Fibroblast of skin of right biceps (primary cell): ENCODE results near the gene SERTAD2.

Experiments
- DNase-seq: peaks from one replicate; pipeline ENCODE4 v3.0.0-alpha.2; 2013

The SERTAD2 gene

GRCh38 chr2:64607381-64608304, 46.1 kb downstream of the SERTAD2 start:
- DNase-seq = no peak

DNA sequence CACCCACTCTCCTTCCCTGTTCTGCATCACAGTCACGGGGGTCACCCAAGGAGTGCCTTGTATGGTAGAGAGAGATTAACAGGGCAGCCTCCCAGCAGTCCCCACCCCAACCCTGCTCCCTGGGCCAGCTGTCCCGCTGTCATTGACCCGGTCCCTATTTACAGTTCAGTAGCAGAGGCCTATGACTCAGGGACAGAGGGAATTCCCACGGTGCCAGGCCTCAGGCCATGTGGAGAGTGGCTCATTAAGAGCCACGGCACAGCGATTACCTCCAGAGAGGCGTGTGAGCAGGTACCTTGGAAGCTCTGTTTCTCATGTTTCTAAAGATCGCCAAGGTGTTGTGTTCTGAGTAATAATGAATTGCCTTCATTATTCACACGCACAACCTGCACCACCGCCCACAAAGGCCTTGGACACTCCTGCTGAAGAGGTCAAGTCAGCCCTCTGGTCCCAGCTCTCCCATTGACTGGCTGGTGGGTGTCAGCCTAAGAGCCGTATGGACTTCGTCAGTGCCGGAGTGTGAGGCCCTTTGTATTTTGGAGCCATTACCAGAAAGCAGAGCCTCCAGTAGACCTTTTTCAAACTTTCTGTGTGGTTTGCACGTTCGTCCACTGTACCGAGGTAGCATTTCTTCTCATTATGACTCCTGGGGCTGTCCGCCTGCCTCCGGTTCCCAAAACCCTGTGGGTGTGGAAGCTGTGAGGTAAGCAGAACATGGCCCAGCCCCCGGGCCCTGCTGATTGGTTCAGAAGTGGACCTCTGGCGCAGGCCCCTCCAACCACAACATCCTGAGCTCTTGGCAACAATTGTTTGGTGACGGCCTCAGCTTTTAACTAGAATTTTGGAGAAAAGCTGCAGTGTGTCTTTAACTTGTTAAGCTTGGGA, 47.0 kb downstream of the SERTAD2 start:
- DNase-seq = peak; percentile 75

DNA sequence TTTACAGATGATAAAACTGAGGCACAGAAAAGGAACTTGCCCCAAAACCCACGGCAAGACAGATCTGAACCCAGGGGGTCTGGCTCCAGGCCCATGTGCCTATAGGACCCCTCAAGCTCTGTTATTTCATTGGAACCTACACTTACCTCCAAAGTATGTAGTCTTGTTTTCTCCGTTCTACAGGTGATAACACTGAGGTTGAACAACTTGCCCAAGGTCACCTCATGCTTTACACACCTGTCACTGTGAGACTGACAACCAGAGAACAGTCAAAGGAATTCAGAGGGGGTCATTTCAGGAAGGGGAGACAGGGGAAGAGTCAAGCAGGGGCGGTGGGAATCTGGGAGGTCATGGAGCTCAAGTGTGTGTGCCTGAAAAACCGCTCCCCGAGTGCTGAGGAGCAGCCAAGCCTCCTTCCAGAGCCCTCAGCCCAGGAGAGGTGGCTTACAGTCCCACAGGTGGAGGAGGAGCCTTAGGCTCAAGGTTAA, 47.7 kb downstream of the SERTAD2 start:
- DNase-seq = no peak

DNA sequence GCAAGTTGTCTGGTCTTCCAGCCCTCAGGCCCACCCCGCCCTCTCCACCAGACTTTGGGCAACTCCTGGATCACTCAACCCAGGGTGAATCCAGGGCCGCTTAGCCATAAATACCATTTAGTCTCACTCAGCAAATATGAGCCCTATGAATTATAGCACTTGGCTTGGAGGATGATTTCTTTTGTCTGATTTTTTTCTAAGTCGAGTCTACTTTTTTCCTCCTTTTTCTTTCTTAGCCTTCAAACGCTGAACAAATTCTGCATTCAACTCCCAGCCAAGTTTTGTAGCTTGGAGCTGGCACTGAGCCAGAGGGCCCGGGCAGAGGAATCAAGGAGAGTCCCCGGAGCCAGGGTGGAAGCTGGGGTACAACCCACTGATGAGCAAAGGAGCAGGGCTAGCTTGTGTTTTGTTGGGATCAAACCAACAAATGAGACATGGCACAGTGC, 48.7 kb downstream of the SERTAD2 start:
- peak; percentile 86 for DNase-seq

DNA sequence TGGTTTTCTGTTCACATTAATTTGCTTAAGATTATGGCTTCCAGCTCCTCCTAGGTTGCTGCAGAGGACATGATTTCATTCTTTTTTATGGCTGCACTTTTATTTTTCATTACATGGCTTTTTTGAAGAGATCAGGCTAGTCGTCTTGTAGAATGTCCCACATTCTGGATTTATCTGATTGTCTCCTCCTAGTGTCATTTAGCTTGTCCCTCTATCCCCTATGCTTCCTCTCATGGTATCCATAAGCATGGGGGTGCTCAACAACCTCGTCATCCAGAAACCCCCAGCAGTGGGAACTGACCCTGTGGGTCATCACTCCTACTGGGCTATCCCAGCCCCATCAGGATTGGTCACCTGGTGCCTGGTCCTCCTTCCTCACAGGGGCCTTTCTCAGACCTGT, 49.6 kb downstream of the SERTAD2 start:
- DNase-seq = no peak

DNA sequence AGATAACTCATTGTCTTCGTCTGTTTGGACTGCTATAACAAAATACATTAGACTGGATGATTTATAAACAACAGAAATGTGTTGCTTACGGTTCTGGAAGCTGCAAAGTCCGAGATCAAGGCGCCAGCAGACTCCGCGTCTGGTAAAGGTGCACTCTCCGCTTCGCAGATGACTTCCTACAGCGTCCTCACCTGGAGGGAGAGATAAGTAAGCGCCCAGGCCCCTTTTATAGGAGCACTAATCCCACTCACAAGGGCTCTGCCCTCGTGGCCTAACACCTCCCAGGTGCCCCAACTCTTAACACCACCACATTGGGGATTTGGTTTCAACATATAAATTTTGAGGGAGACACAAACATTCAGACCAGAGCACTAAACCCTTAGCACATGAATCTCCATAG, 51.3 kb downstream of the SERTAD2 start:
- no peak for DNase-seq

GRCh38 chr2:64601785-64602391, 51.8 kb downstream of the SERTAD2 start:
- no peak for DNase-seq

GRCh38 chr2:64601034-64601754, 52.5 kb downstream of the SERTAD2 start:
- DNase-seq = no peak

GRCh38 chr2:64599469-64599868, 54.2 kb downstream of the SERTAD2 start:
- no peak for DNase-seq

GRCh38 chr2:64598226-64598625, 55.5 kb downstream of the SERTAD2 start:
- no peak for DNase-seq

GRCh38 chr2:64595397-64596176, 58.1 kb downstream of the SERTAD2 start:
- DNase-seq = peak; percentile 46

DNA sequence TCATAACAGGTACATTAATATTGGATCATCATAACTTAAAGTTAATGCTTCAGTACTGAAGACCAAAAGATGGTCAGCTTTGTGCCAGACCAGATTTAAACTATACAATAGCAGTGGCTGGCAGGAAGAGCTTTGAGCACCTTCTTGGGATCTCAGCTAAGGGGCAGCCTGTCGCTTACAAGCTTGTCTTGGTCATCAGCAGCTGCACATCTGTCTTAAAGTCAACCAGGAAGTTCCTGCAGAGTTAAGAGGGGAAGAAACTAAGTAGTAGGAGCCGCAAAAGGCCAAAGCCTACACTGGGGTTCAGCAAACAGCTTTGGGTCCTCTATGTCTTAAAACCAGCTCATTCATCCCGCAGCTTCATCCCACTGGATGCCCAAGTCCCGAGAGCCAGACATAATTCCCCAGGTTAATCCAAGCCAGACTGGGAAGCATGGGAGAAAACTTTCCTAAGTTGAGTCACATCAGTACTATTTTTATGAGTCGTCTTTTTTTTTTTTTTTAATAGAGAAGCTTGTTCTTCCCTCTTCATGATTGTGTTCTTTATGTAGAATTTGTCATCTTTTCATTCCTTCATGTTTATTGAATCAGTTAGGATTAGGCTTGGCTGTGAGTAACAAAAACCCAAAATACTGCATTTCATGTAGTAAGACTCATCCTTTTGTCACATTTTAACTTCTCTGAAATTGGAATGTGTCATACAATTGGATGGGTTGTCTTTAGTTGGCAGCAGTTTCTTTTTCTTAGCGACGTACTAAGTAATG, 59.3 kb downstream of the SERTAD2 start:
- peak; percentile 93 for DNase-seq

DNA sequence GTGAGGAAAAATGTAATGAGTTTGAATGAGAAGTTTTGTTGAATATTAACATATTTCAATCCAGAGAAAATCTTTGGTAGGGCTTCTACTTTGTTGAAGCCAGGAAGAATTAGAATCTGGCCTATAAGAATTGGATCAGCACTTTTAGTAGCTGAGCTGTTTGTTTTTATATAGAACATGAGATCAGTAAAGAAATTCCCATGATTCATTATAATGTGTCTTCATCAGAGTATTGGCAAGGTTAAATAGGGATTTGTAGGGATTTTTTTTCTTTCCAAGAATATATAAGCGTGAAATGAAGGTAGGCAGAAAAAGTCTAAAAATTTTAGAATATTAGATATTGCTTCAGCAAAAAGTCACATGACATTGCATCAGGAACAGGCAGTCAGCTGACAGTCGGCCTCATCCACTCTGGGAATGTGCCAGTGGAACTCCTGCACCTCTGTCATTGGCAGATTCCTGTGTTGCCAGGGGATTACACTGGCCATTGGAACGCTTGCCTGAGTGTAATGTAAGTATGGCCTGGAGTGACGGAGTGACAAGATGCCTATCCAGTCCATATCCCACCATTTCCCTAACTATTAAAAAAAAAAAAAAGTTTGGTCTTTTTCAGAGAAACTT, 60.6 kb downstream of the SERTAD2 start:
- DNase-seq = peak; percentile 38

- no peak for DNase-seq
Observed at GRCh38 chr2:64591188-64591587, 62.5 kb downstream of the SERTAD2 start.

GRCh38 chr2:64587561-64587960, 66.2 kb downstream of the SERTAD2 start:
- DNase-seq = no peak

DNA sequence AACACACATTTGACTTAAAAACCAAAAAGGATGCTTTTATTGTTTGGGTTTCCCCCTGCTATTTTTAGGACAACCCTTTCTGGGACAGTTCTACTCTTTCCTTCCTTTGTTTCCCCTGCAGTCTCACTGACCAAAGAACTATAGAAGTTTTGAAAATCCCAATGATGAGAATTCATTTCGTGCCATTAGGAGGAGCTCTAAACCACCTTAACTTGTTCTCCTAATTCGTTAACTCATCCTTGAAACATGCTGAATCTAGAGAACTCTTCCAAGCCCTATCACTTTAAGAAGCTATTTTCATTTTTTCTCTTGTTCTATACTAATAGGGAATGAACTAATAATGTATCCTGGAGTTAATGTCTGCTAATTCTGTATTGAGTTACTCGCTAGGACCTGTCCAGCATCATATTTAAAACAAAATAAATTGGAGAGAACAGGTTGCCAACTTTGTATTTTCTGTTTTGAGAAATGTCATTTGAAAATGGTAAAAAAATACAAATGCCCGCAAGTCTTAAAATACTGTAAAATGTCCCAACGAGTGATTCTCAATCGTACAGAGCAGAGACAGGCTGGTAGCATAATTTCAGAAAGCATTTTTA, 66.7 kb downstream of the SERTAD2 start:
- DNase-seq = peak; percentile 65

DNA sequence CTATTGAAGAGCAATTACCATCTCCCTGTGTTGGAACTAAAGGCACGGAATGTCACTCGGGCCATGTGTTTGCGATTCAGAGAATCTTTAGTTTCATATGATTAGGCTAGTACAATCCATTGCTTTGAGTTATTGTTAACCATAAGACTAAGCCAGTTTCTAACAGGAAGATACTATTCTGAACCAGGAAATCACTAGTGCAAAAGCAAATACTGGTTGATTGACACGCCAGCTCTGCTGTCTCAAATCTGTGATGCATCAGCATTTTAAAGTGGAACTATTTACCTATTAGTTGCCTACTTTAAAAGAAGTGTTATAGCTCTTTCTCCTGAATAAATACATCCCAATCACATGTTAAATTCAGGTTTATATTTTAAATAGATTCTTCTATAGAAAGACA, 67.7 kb downstream of the SERTAD2 start:
- no peak for DNase-seq

- DNase-seq = no peak
Observed at GRCh38 chr2:64582774-64583340, 70.9 kb downstream of the SERTAD2 start.

DNA sequence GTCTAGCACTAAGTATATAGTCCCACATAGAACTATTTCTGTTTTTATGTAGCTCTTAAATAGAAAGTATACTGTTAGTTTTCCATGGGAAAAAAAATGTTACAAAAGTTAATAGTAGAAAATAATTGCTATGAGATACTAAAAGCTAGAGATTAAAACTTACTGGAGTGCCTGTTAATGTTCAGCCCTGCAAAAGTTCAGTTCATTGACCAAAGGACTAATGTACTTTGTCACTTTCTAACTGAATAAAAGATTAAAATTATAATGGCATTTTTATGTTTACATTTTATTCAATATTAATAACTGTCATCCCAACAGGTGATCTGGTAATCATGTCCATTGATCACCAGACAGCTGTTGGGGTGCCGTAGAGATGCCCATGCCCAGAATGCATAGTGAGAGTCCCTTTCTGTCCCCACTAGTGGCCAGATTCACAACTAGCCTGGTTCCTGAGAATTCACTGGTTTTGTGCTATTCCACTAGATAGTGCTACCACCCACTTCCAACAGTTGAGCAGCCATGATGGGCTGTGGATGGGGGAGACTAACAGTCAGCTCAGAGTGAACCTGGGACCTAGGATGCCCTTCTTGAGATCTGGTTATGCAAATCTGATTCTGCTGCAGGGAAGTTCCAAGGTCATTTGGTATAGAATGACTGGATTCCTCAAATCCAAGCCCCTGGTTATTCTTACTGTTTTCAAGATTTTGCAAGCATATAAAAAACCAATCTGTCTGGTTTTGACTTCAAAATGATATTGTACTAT, 71.8 kb downstream of the SERTAD2 start:
- no peak for DNase-seq
